Endothelial cell (in vitro differentiated cells): Measurements from ENCODE around the gene GRID1. TPM values are rescaled to one million over a fixed set of nuclear protein-coding genes. Genes with fewer than 3 reads are reported as not detected.

Experiments used
- DNase-seq: peaks from one replicate; pipeline ENCODE4 v3.0.0; 2021; ENCODE audit warnings: low spot score
- H3K27ac Mint-ChIP-seq: one replicate; pipeline ENCODE4 v1.8.0; 2021; ENCODE audit warnings: mixed read lengths, inconsistent platforms; ENCODE audit not compliant: unreplicated experiment
- H3K27me3 Mint-ChIP-seq: one replicate; pipeline ENCODE4 v1.8.0; 2021; ENCODE audit warnings: mild to moderate bottlenecking, moderate library complexity, mixed read lengths, inconsistent platforms; ENCODE audit not compliant: unreplicated experiment
- H3K36me3 Mint-ChIP-seq: one replicate; pipeline ENCODE4 v1.8.0; 2021; ENCODE audit warnings: mild to moderate bottlenecking, low read depth, mixed read lengths, inconsistent platforms; ENCODE audit not compliant: unreplicated experiment
- H3K4me1 Mint-ChIP-seq: one replicate; pipeline ENCODE4 v1.8.0; 2021; ENCODE audit warnings: mild to moderate bottlenecking, mixed read lengths, inconsistent platforms; ENCODE audit not compliant: unreplicated experiment
- H3K4me3 Mint-ChIP-seq: one replicate; pipeline ENCODE4 v1.8.0; 2021; ENCODE audit warnings: mild to moderate bottlenecking, mixed read lengths, inconsistent platforms; ENCODE audit not compliant: unreplicated experiment
- H3K9me3 Mint-ChIP-seq: one replicate; pipeline ENCODE4 v1.8.0; 2021; ENCODE audit warnings: mixed read lengths, inconsistent platforms; ENCODE audit not compliant: unreplicated experiment
- CTCF ChIP-seq: fragments of 200-600 bp; sonication (generic); IDR thresholded peaks from one replicate; pipeline ENCODE4 v1.5.0; 2021; ENCODE audit warnings: antibody characterized with exemption; ENCODE audit not compliant: unreplicated experiment
- total RNA-seq: library from RNA; stranded (reverse); fragmentation: NEBNext Ultra II Directional; extraction: Animal tissue kit (Norgen Biotek cat#: 25700); gene quantifications from one replicate; pipeline ENCODE4 v1.2.1, GENCODE V29; 2021; ENCODE audit not compliant: unreplicated experiment

Gene GRID1
- total RNA-seq, 1 donor from 2014 or later, result 0.26 TPM

GRCh38 chr10:86291616-86292340 lies 74.8 kb downstream of the GRID1 start:
- H3K4me3 Mint-ChIP-seq, result no peak overlapping the region
- H3K4me1 Mint-ChIP-seq, result no peaks in the 10 kb centered on the region
- no peaks in the 10 kb centered on the region for H3K9me3 Mint-ChIP-seq
- H3K27me3 Mint-ChIP-seq, result peaks cover 5% of the 10 kb centered on the region
- peak; percentile 22 for DNase-seq
- TF ChIP-seq CTCF, result no peak
- no peak overlapping the region for H3K27ac Mint-ChIP-seq
- no peaks in the 10 kb centered on the region for H3K36me3 Mint-ChIP-seq

GRCh38 chr10:86290933-86291615 lies 75.5 kb downstream of the GRID1 start:
- H3K27ac Mint-ChIP-seq, result no peak overlapping the region
- peaks cover 5% of the 10 kb centered on the region for H3K27me3 Mint-ChIP-seq
- no peak for TF ChIP-seq CTCF
- H3K9me3 Mint-ChIP-seq, result no peaks in the 10 kb centered on the region
- H3K4me1 Mint-ChIP-seq, result no peaks in the 10 kb centered on the region
- DNase-seq, result no peak
- no peaks in the 10 kb centered on the region for H3K36me3 Mint-ChIP-seq
- no peak overlapping the region for H3K4me3 Mint-ChIP-seq

- peaks cover 7% of the 10 kb centered on the region for H3K27me3 Mint-ChIP-seq
- no peak for TF ChIP-seq CTCF
- H3K4me1 Mint-ChIP-seq, result no peaks in the 10 kb centered on the region
- DNase-seq, result no peak
- H3K27ac Mint-ChIP-seq, result no peak overlapping the region
- H3K36me3 Mint-ChIP-seq, result no peaks in the 10 kb centered on the region
- H3K4me3 Mint-ChIP-seq, result no peak overlapping the region
- H3K9me3 Mint-ChIP-seq, result no peaks in the 10 kb centered on the region
Observed at GRCh38 chr10:86289577-86289868, 77.1 kb downstream of the GRID1 start.

GRCh38 chr10:86288695-86289576 lies 77.7 kb downstream of the GRID1 start:
- no peaks in the 10 kb centered on the region for H3K36me3 Mint-ChIP-seq
- H3K27me3 Mint-ChIP-seq, result peaks cover 6% of the 10 kb centered on the region
- no peak for TF ChIP-seq CTCF
- no peaks in the 10 kb centered on the region for H3K9me3 Mint-ChIP-seq
- no peak overlapping the region for H3K4me3 Mint-ChIP-seq
- H3K4me1 Mint-ChIP-seq, result no peaks in the 10 kb centered on the region
- no peak overlapping the region for H3K27ac Mint-ChIP-seq
- DNase-seq, result no peak
